Stimulated activated CD8-positive, alpha-beta memory T cell treated with anti-CD3 and anti-CD28 coated beads, Interleukin-12 subunit alpha, Interleukin-12 subunit beta, amount 100 ng/mL, for 24 hours (primary cell): Measurements from ENCODE around the gene USP10.

Experiments used
- DNase-seq: peaks from one replicate; pipeline ENCODE4 v3.0.0-alpha.2; 2020; ENCODE audit errors: extremely low read depth

The USP10 gene

GRCh38 chr16:84700446-84701300, 873 bp downstream of the USP10 start:
- no peak for DNase-seq

GRCh38 chr16:84703681-84704080, 3.9 kb downstream of the USP10 start:
- DNase-seq, result no peak

GRCh38 chr16:84704253-84704652, 4.5 kb downstream of the USP10 start:
- no peak for DNase-seq

GRCh38 chr16:84706856-84707255, 7.1 kb downstream of the USP10 start:
- no peak for DNase-seq

GRCh38 chr16:84709609-84710008, 9.8 kb downstream of the USP10 start:
- DNase-seq, result no peak

GRCh38 chr16:84710686-84711085, 10.9 kb downstream of the USP10 start:
- DNase-seq, result no peak

GRCh38 chr16:84712138-84712671, 12.4 kb downstream of the USP10 start:
- no peak for DNase-seq

GRCh38 chr16:84712801-84713775, 13.3 kb downstream of the USP10 start:
- no peak for DNase-seq

- no peak for DNase-seq
These were observed 14.2 kb downstream of the USP10 start for GRCh38 chr16:84714028-84714427.

- DNase-seq, result no peak
These were observed 15.6 kb downstream of the USP10 start for GRCh38 chr16:84715424-84715823.

- DNase-seq, result no peak
These were observed 16.1 kb downstream of the USP10 start for GRCh38 chr16:84715854-84716253.

- DNase-seq, result no peak
These were observed 16.9 kb downstream of the USP10 start for GRCh38 chr16:84716740-84717139.

- DNase-seq, result no peak
These were observed 17.7 kb downstream of the USP10 start for GRCh38 chr16:84717484-84717883.

- no peak for DNase-seq
These were observed 20.4 kb downstream of the USP10 start for GRCh38 chr16:84720177-84720579.

GRCh38 chr16:84722068-84722467, 22.3 kb downstream of the USP10 start:
- DNase-seq, result no peak

- DNase-seq, result no peak
These were observed 24.1 kb downstream of the USP10 start for GRCh38 chr16:84723906-84724305.

GRCh38 chr16:84724606-84725309, 25.0 kb downstream of the USP10 start:
- no peak for DNase-seq

- DNase-seq, result no peak
These were observed 25.8 kb downstream of the USP10 start for GRCh38 chr16:84725481-84726078.

- DNase-seq, result peak; percentile 40
These were observed 26.4 kb downstream of the USP10 start for GRCh38 chr16:84726079-84726668.

GRCh38 chr16:84726669-84727467, 27.1 kb downstream of the USP10 start:
- DNase-seq, result no peak
